NCI-H2081 (cell line): ENCODE data around the gene TACR2.

Source experiments
- DNase-seq, 2 experiments: peaks; one replicate each; lab custom pipeline; 2025; lab: John Stamatoyannopoulos, UW

TACR2 gene

GRCh38 chr10:69419096-69419743 is 2.5 kb upstream of the TACR2 start:
- DNase-seq = no peak

DNA sequence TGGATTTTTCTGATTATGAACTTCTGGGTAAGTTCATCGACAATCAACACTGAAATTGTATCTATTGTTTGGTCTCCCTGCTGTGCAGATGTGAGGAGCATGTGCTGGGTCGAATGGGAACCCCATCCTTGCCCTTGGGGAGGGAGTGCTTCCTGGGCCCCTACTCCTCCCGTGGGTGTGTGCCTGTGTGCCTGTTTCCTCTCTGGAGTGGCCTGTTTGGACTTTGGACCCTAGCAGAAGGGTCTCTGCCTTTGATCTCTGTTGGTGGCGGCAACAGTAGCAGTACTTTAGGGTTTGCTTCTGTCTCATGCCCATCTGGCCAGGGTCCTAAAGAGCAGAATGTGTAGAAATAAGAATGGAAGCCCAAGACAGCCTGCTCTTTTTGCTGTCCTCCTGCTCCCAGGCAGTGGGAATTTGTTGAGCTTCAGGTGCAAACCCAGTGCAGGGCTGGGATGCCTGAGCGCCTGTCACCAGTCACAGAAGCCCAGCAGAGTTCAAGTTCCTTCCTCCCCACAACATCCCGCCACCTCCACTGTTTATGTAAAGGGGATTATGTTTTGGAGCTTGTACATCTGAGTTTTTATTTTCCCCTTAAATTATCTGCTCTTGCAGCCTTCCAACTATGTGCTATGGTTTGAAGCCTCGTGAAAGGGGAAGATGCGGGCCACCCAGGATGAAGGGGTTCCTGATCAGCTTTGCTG is 1.5 kb upstream of the TACR2 start:
- no peak for DNase-seq

DNA sequence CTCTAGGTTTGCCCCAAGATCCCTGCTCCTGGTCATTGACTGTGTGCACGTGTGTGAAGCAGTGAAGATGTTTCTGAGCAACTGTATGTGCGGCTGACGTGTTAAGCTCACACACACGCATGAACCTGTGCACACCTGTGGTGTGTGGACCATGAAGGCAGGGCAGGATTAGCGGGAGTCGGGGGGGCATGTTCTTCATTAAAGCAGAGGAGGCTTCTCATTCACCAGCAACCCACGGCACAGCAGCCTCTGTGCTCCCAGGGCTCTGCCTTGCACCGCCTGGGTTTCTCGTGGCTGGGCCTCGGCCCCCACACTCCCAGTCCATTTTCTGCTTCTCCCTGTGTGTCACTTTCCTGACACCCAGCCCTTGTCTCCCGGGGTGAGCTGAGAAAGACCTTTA is 824 bp upstream of the TACR2 start:
- no peak for DNase-seq

DNA sequence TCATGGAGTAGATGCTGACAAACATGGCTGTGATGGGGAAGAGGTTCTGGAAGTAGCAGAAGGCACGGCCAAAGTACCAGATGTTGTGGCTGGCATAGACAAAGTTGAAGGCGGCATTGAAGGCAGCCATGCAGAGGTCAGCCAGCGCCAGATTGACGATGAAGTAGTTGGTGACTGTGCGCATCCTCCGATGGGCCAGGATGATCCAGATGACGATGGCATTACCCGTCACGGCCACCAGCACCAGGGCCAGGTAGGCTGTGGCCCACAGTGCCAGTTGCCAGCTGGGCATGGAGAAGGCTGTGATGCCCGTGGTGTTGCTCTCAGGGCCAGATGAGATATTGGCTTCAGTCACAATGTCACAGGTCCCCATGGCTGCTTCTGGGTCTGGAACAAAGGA is 767 bp downstream of the TACR2 start:
- DNase-seq = no peak

- no peak for DNase-seq
Measured at GRCh38 chr10:69415049-69415448, 1.7 kb downstream of the TACR2 start.

- no peak for DNase-seq
Measured at GRCh38 chr10:69414036-69415018, 2.4 kb downstream of the TACR2 start.

- DNase-seq = peak in 1 of 2 experiments; percentile 47
Measured at GRCh38 chr10:69413221-69413865, 3.4 kb downstream of the TACR2 start.

DNA sequence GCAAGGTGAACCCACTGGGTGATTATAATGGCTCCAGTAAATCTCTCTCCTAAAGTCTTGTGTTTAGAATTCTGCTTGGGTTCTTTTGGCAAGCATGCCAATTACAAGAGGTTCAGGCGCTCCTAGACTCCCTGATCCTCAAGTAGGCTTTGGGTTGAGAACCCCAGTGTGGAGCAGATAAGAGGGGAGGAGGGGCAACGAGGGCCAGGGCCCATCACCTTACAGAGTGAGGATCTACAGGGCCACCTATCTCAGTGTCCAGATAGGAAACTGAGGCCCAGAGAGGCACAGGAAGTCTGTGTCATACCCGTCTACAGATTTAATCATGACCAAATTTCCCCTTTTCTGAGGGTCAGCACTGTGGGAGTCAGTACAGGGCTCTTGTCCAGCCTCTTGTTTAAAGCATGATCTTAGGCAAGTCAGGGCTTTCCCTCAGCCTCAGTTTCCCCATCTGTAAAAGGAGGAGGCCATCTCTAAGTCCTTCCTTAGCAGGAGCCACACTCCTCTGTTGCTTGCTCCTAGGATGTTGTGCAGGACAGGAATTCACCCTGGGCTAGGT is 4.4 kb downstream of the TACR2 start:
- no peak for DNase-seq

DNA sequence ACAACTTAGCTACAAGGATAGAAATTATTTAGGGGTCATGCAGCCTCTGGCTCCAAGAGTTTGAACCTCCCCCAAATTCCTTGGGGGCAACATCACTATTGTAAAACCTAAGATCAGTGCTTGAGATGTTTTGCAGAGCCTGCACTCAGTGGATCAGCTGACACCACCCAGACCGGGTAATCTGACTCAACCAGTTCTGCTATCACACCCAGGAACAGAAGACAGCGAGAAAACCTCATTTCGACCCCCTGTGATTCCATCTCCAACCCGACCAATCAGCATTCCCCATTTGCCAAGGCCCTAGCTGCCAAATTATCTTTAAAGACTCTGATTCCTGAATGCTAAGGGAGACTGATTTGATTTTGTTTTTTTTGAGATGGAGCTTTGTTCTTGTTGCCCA is 5.2 kb downstream of the TACR2 start:
- DNase-seq = no peak

GRCh38 chr10:69410487-69410886 is 6.2 kb downstream of the TACR2 start:
- DNase-seq = no peak

- no peak for DNase-seq
Measured at GRCh38 chr10:69409968-69410367, 6.8 kb downstream of the TACR2 start.

- no peak for DNase-seq
Measured at GRCh38 chr10:69409176-69409495, 7.6 kb downstream of the TACR2 start.

GRCh38 chr10:69408318-69409175 is 8.2 kb downstream of the TACR2 start:
- DNase-seq = peak; percentile 93 to 95

GRCh38 chr10:69407621-69408301 is 9.0 kb downstream of the TACR2 start:
- DNase-seq = peak; percentile 9 to 47

DNA sequence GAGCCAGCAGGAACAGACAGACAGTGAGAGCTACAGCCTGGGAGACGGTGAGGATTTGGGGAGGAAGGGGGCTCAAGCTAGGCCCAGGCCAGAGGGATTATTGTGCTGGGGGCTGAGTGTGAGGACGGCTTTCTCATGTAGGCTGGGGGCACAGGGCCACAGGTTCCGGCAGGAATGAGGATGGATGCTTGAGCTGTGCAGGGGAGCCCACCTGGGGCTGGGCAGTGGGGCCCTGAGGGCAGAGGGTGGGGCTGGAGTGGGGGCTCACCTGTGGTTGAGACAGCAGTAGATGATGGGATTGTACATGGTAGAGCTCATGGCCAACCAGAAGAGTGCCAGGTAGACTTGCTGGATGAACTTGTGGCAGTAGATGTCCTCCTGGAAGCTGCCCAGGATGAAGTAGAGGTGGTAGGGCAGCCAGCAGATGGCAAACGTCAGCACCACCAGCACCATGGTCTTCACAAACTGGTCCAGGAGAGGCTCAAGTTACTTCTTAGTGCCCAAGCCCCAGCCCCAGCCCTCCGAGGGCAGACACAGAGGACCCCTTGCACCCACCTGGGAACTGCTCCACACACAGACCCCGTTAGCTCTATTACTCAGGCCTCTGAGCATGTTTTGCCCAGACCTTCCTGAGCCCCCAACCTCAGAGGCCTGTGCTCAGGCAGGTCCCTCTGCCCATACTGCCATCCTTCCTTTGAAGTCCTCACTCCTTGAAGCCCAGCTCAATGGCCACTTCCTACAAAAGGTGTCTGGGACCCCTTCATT is 9.7 kb downstream of the TACR2 start:
- no peak for DNase-seq

- DNase-seq = no peak
Measured at GRCh38 chr10:69406302-69406811, 10.4 kb downstream of the TACR2 start.

- DNase-seq = no peak
Measured at GRCh38 chr10:69405221-69405620, 11.5 kb downstream of the TACR2 start.

GRCh38 chr10:69404786-69405185 is 11.9 kb downstream of the TACR2 start:
- DNase-seq = no peak

DNA sequence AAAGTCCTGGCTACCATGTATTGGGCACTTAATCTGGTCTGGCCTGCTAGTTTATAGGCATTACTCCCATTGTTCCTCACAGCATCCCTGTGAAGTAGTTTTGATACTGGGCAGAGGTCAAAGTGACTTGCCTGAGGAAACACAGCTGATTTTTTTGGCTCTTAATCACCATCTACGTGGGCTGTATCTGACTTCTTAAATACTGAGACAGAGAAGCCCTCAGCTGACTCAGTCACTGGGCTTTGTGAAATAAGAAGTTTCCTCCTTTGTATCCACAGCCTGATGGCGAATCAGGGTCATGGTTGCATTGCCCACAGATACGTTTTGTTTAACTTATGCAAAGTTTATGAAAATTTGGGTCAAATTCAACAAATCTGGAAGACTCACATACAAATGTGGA is 13.2 kb downstream of the TACR2 start:
- DNase-seq = no peak
